Osteoblast (primary cell): Measurements from ENCODE around the gene CD320. TPM values are rescaled to one million over a fixed set of nuclear protein-coding genes. Genes with fewer than 3 reads are reported as not detected.

ENCODE experiments used
- DNase-seq: peaks from one replicate; pipeline ENCODE4 v3.0.0; 2011; ENCODE audit warnings: low spot score, mixed read lengths; ENCODE audit not compliant: insufficient read length; ENCODE audit errors: missing footprints
- H2AFZ ChIP-seq: 2 replicates; pipeline ENCODE4 v1.6.0; 2011; ENCODE audit warnings: mild to moderate bottlenecking, low read length
- H3K27ac ChIP-seq: 2 replicates; pipeline ENCODE4 v1.5.1; 2011; ENCODE audit warnings: mild to moderate bottlenecking, low read depth, low read length, moderate library complexity
- H3K27me3 ChIP-seq: 2 replicates; pipeline ENCODE4 v1.6.0; 2012; ENCODE audit warnings: mild to moderate bottlenecking, control low read depth, inconsistent platforms, low read length, moderate library complexity; ENCODE audit not compliant: insufficient read depth
- H3K36me3 ChIP-seq: 2 replicates; pipeline ENCODE4 v1.5.1; 2011; ENCODE audit warnings: mild to moderate bottlenecking, low read length, control low read depth, moderate library complexity; ENCODE audit not compliant: insufficient read depth
- H3K4me1 ChIP-seq: 2 replicates; pipeline ENCODE4 v1.5.1; 2011; ENCODE audit warnings: mild to moderate bottlenecking, low read length, control low read depth, moderate library complexity; ENCODE audit not compliant: insufficient read depth
- H3K4me2 ChIP-seq: 2 replicates; pipeline ENCODE4 v1.6.0; 2011; ENCODE audit warnings: mild to moderate bottlenecking, low read length; ENCODE audit not compliant: insufficient read depth
- H3K4me3 ChIP-seq: fragments of 200-600 bp; sonication (generic); 3 replicates; pipeline ENCODE4 v1.5.1; 2012; ENCODE audit warnings: mild to moderate bottlenecking, low read length, inconsistent platforms; ENCODE audit not compliant: insufficient read depth
- H3K79me2 ChIP-seq: 2 replicates; pipeline ENCODE4 v1.6.0; 2012; ENCODE audit warnings: mild to moderate bottlenecking, low read length, control low read depth, inconsistent platforms; ENCODE audit not compliant: insufficient read depth
- H3K9me3 ChIP-seq: 2 replicates; pipeline ENCODE4 v1.5.1; 2011; ENCODE audit warnings: low read depth, low read length, control low read depth
- H4K20me1 ChIP-seq: 2 replicates; pipeline ENCODE4 v1.6.0; 2012; ENCODE audit warnings: mild to moderate bottlenecking, low read length, control low read depth; ENCODE audit not compliant: insufficient read depth
- total RNA-seq: library from RNA; depleted of rRNA; stranded (reverse); fragments of >200 nt; gene quantifications from 2 replicates; pipeline ENCODE4 v1.2.3, GENCODE V29; 2012
- TF ChIP-seq, protein P1 (sequence below): IDR thresholded peaks from 2 replicates; pipeline ENCODE4 v1.5.1; 2011; ENCODE audit warnings: mild to moderate bottlenecking, low read depth, low read length, moderate library complexity; ENCODE audit errors: extremely low read depth

Gene CD320
- total RNA-seq, 1 donor, result 22.8 TPM

DNA sequence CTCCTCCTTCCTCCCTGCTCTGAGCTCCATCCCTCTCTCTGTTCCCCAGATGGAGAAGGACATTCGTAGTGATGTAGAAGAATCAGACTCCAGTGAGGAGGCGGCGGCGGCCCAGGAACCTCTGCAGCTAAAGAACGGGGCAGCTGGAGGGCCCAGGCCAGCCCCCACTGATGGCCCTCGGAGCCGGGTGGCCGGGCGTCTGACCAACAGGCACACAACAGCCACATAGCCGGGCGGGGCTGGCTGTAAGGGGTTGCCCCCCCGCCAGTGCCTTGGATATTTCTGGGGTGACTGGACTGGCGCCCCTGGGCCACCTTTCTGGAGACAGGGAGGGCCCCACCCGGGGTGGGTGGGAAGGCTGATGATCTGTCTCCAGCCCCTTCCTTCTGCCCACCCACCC is 46.3 kb downstream of the CD320 start:
- Histone ChIP-seq H4K20me1 (no peaks in the 10 kb centered on the region), H3K79me2 (no peaks in the 10 kb centered on the region), H3K4me2 (no peak overlapping the region), H3K27me3 (no peaks in the 10 kb centered on the region), H2AFZ (no peak overlapping the region), H3K4me1 (no peaks in the 10 kb centered on the region), H3K36me3 (no peaks in the 10 kb centered on the region), H3K27ac (no peak overlapping the region), H3K9me3 (no peaks in the 10 kb centered on the region), H3K4me3 (no peak overlapping the region)
- TF ChIP-seq, protein P1, sequence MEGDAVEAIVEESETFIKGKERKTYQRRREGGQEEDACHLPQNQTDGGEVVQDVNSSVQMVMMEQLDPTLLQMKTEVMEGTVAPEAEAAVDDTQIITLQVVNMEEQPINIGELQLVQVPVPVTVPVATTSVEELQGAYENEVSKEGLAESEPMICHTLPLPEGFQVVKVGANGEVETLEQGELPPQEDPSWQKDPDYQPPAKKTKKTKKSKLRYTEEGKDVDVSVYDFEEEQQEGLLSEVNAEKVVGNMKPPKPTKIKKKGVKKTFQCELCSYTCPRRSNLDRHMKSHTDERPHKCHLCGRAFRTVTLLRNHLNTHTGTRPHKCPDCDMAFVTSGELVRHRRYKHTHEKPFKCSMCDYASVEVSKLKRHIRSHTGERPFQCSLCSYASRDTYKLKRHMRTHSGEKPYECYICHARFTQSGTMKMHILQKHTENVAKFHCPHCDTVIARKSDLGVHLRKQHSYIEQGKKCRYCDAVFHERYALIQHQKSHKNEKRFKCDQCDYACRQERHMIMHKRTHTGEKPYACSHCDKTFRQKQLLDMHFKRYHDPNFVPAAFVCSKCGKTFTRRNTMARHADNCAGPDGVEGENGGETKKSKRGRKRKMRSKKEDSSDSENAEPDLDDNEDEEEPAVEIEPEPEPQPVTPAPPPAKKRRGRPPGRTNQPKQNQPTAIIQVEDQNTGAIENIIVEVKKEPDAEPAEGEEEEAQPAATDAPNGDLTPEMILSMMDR, result no peak
- DNase-seq, result peak; percentile 49

DNA sequence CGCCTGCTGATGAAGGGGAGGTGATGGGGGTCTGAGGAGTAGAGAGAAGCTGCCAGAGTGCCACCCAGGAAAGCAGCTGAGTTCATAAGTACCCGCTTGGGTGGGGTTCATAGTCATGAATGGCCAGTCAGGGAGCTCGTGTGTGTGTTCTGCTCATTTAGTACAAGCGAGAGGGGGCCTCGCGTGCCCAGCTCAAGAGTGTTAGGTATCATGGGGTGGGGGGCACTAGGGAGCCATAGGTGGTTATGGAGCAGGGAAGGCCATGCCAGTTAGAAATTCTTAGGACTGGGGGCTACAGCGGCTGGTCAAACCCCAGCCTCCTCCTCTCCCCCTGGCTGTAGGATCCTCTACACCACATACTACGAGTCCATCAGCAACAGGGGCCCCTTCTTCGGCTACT is 46.8 kb downstream of the CD320 start:
- Histone ChIP-seq H3K27ac (no peak overlapping the region), H4K20me1 (no peaks in the 10 kb centered on the region), H3K79me2 (no peaks in the 10 kb centered on the region), H3K9me3 (no peaks in the 10 kb centered on the region), H3K4me2 (no peak overlapping the region), H3K4me1 (no peaks in the 10 kb centered on the region), H3K36me3 (no peaks in the 10 kb centered on the region), H3K27me3 (no peaks in the 10 kb centered on the region), H3K4me3 (no peak overlapping the region), H2AFZ (no peak overlapping the region)
- TF ChIP-seq, protein P1, result no peak
- DNase-seq, result peak; percentile 78

DNA sequence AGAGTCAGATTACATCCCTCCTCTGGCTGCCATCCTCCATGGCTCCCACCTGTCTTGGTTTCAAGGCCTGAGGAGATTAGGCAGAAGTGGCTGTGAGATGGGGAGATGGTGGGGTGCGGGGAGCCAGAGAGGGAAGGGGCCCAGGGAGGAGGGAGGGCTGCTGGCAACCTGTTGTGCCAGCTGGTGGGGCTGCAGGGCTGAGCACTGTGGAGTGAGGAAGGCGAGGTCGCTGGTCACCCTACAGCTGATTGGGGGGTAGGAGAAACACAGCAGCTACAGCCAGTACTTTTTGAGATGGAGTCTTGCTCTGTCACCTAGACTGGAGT is 48.3 kb downstream of the CD320 start:
- Histone ChIP-seq H2AFZ (no peak overlapping the region), H3K4me3 (no peak overlapping the region), H3K36me3 (no peaks in the 10 kb centered on the region), H3K27ac (no peak overlapping the region), H3K9me3 (no peaks in the 10 kb centered on the region), H3K27me3 (no peaks in the 10 kb centered on the region), H4K20me1 (no peaks in the 10 kb centered on the region), H3K79me2 (no peaks in the 10 kb centered on the region), H3K4me2 (no peak overlapping the region), H3K4me1 (no peaks in the 10 kb centered on the region)
- no peak for DNase-seq
- TF ChIP-seq, protein P1, result no peak

DNA sequence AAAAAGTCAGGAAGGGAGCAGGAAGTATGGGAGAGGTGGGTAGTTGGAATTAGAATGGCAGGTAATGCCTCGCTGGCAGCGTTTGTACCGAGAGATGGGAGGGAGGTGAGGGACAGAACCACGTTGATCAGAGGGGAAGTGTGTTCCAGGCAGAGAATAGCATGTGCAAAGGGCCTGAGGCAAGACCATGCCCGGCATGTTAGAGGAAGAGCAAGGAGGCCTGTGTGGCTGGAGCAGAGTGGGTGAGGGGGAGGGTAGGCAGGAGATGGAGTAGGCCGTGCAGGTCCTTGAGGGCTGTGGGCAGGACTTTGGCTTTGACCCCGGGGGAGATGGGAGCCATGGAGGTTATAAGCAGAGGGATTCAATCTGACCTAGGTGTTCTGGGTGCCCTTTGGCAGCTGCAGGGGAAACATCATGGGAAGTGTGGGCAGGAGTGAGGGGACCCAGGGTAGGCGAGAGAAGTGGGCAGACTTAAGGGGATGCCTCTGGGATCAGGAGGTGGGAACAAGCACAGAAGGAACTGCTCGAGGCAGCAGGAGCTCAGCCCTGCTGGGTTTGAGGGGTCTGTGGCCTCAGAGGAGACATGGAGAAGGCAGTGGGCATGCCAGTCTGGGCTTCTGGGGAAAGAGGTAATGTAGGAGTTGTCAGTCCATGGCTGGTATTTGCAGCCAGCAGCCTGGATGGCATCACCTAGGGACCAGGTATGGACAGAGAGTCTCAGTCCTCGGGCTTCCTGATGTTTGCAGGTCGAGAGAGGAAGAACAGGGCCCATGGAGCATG is 48.8 kb downstream of the CD320 start:
- Histone ChIP-seq H3K27ac (no peak overlapping the region), H3K4me2 (no peak overlapping the region), H2AFZ (no peak overlapping the region), H3K36me3 (no peaks in the 10 kb centered on the region), H3K9me3 (no peaks in the 10 kb centered on the region), H3K4me3 (no peak overlapping the region), H3K79me2 (no peaks in the 10 kb centered on the region), H4K20me1 (no peaks in the 10 kb centered on the region), H3K4me1 (no peaks in the 10 kb centered on the region), H3K27me3 (no peaks in the 10 kb centered on the region)
- TF ChIP-seq, protein P1, result no peak
- DNase-seq, result peak; percentile 56
